ENCODE measurements around the gene RTBDN. TPM values are rescaled to one million over a fixed set of nuclear protein-coding genes. Genes with fewer than 3 reads are reported as not detected.

RTBDN gene
- total RNA-seq, 4 donors from 2014 or later, result not detected

DNA sequence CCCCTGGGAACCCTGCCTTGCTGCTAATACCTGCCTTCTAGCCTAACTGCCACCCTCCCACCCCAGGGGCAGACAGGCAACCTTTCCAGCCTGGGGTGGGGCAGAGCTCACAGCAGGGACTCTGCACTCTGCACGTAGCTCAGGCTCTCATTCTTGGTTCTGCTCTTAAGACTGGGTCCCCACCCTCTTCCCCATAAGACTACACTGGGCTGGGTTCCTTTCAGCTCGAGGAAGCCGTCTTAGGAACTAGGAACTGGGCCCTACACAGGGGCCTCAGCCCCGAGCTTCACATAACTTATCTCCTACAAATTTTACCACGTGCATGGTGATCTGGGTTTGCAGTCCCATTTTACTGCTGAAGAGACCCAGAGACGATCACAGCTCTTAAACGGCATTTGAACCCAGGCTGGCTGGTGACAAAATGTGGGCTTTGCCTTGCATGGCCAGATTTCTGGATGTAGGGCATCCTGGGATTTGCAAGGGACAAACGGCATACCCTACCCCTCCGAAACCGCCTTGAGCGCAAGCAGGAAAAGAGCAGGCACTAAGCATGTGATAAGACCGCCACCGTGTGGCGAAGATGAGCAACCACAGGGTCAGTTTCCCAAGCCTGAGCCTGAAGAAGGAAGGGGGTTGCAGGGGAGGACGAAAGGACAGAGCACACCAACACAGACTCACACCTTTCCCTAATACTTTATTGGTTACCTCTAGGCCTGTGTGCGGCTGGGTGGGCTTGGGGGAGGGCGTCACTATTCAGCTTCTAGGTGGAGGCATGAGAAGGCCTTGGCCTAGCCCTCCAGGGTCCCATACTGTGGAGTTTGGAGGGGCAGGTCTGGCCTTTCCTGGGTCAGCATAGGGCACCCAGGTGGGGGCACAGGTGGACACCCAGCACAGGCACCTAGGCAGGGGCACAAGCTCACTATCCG lies 38.0 kb downstream of the RTBDN start:
- H3K4me1 ChIP-seq, result peaks cover 33 to 55% (median 40%) of the 10 kb centered on the region in 3 donors
- DNase-seq, result no peak
- intact Hi-C loops (cut with DNase I), result no loop called here
- H3K27ac ChIP-seq, result peak overlapping the region; percentile 68 to 99 (median 88)
- H3K36me3 ChIP-seq, result peaks cover 0 to 39% (median 11%) of the 10 kb centered on the region in 3 donors
- WGBS, 2 donors, result 1 to 2% methylated on average over 12 to 15 of the region's 18 CpGs
- TF ChIP-seq, protein P1, sequence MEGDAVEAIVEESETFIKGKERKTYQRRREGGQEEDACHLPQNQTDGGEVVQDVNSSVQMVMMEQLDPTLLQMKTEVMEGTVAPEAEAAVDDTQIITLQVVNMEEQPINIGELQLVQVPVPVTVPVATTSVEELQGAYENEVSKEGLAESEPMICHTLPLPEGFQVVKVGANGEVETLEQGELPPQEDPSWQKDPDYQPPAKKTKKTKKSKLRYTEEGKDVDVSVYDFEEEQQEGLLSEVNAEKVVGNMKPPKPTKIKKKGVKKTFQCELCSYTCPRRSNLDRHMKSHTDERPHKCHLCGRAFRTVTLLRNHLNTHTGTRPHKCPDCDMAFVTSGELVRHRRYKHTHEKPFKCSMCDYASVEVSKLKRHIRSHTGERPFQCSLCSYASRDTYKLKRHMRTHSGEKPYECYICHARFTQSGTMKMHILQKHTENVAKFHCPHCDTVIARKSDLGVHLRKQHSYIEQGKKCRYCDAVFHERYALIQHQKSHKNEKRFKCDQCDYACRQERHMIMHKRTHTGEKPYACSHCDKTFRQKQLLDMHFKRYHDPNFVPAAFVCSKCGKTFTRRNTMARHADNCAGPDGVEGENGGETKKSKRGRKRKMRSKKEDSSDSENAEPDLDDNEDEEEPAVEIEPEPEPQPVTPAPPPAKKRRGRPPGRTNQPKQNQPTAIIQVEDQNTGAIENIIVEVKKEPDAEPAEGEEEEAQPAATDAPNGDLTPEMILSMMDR (IDR thresholded peaks at IDR 0.05), result peak; percentile 90 to 98 (median 96)
- TF ChIP-seq POLR2A (IDR thresholded peaks at IDR 0.05), result no peak
- H3K4me3 ChIP-seq, result peak overlapping the region in 2 of 4 donors; percentile 23 to 25
- H3K9me3 ChIP-seq, result no peaks in the 10 kb centered on the region
- no peaks in the 10 kb centered on the region for H3K27me3 ChIP-seq

DNA sequence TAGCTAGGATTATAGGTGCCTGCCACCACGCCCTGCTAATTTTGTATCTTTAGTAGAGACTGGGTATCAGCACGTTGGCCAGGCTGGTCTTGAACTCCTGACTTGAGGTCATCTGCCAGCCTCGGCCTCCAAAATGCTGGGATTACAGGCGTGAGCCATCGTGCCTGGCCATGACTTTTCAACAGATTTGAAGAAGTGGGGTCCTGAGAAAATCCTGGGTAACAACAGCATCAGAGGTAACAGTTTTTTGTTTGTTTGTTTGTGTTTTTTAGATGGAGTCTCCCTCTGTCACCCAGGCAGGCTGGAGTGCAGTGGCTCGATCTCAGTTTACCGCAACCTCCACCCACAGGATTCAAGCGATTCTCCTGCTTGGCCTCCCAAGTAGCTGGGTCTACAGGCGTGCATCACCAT lies 39.4 kb downstream of the RTBDN start:
- H3K4me1 ChIP-seq, result peaks cover 22 to 52% (median 36%) of the 10 kb centered on the region in 3 donors
- H3K9me3 ChIP-seq, result no peaks in the 10 kb centered on the region
- DNase-seq, result no peak
- no peaks in the 10 kb centered on the region for H3K27me3 ChIP-seq
- H3K4me3 ChIP-seq, result peak overlapping the region in 1 of 4 donors; percentile 89
- 79 to 82% methylated on average over 8 to 9 of the region's 9 CpGs for WGBS, 2 donors
- TF ChIP-seq, protein P1 (IDR thresholded peaks at IDR 0.05), result no peak
- no peak for TF ChIP-seq POLR2A (IDR thresholded peaks at IDR 0.05)
- H3K36me3 ChIP-seq, result peaks cover 0 to 34% (median 11%) of the 10 kb centered on the region in 3 donors
- intact Hi-C loops (cut with DNase I), result no loop called here
- H3K27ac ChIP-seq, result peak overlapping the region; percentile 47 to 99 (median 99)

GRCh38 chr19:12794196-12794941 lies 40.0 kb downstream of the RTBDN start:
- DNase-seq, result no peak
- H3K4me3 ChIP-seq, result peak overlapping the region; percentile 79 to 89 (median 88)

GRCh38 chr19:12793290-12794195 lies 40.8 kb downstream of the RTBDN start:
- H3K36me3 ChIP-seq, result peaks cover 0 to 20% (median 11%) of the 10 kb centered on the region in 3 donors
- peak in 3 of 4 donors; percentile 50 to 93 (median 77) for TF ChIP-seq POLR2A (IDR thresholded peaks at IDR 0.05)
- TF ChIP-seq, protein P1 (IDR thresholded peaks at IDR 0.05), result peak in 3 of 6 experiments; percentile 14 to 17 (median 15)
- H3K27ac ChIP-seq, result peak overlapping the region; percentile 99
- H3K4me3 ChIP-seq, result peak overlapping the region; percentile 79 to 89 (median 88)
- intact Hi-C loops (cut with DNase I), result no loop called here
- no peaks in the 10 kb centered on the region for H3K9me3 ChIP-seq
- WGBS, 2 donors, result 0% methylated on average over 1 to 9 of the region's 81 CpGs
- H3K27me3 ChIP-seq, result no peaks in the 10 kb centered on the region
- peak; percentile 66 for DNase-seq
- peaks cover 28 to 61% (median 44%) of the 10 kb centered on the region in 3 donors for H3K4me1 ChIP-seq

More at GRCh38 chr19:12794196-12794941, 40.0 kb downstream of the RTBDN start:
- H3K4me1 ChIP-seq, result peaks cover 20 to 53% (median 36%) of the 10 kb centered on the region in 3 donors
- WGBS, 2 donors, result 51 to 57% methylated on average over 6 to 7 of the region's 7 CpGs
- peak overlapping the region; percentile 99 for H3K27ac ChIP-seq
- H3K36me3 ChIP-seq, result peaks cover 0 to 28% (median 11%) of the 10 kb centered on the region in 3 donors
- H3K9me3 ChIP-seq, result no peaks in the 10 kb centered on the region
- intact Hi-C loops (cut with DNase I), result no loop called here
- TF ChIP-seq, protein P1 (IDR thresholded peaks at IDR 0.05), result peak in 1 of 6 experiments; percentile 0
- TF ChIP-seq POLR2A (IDR thresholded peaks at IDR 0.05), result no peak
- no peaks in the 10 kb centered on the region for H3K27me3 ChIP-seq

Measured in esophagus squamous epithelium (tissue), 5 donors.